HG03135 (cell line): ENCODE results near the gene ACADSB.

Experiments
- ATAC-seq: cut with Tn5 transposase; IDR thresholded peaks from one replicate; pipeline ENCODE4 v1.9.1; 2021; ENCODE audit warnings: mild to moderate bottlenecking, moderate library complexity; ENCODE audit not compliant: unreplicated experiment

Gene ACADSB

GRCh38 chr10:123096452-123096851 lies 87.6 kb downstream of the ACADSB start:
- no peak for ATAC-seq

DNA sequence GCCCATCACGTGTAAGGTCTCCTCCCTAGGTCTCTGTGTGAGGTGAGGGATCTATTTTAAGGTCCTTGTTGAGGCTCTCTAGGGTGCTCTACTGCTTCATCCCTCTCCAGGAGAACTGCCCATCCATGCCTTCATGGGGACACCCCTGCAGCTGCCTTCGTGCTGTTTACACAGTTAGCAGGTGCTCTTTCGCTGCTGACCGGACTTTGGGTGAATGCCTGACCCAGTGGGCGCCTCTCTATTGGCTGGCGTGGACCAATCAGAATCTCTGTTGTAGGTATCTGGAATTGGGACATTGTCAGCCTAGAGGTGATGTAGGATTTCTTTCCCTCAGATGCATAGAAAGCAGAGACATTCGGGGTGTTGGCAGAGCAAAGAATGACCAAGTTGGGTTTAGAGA lies 88.2 kb downstream of the ACADSB start:
- no peak for ATAC-seq

GRCh38 chr10:123100030-123100762 lies 91.4 kb downstream of the ACADSB start:
- no peak for ATAC-seq

GRCh38 chr10:123101872-123102271 lies 93.1 kb downstream of the ACADSB start:
- no peak for ATAC-seq

DNA sequence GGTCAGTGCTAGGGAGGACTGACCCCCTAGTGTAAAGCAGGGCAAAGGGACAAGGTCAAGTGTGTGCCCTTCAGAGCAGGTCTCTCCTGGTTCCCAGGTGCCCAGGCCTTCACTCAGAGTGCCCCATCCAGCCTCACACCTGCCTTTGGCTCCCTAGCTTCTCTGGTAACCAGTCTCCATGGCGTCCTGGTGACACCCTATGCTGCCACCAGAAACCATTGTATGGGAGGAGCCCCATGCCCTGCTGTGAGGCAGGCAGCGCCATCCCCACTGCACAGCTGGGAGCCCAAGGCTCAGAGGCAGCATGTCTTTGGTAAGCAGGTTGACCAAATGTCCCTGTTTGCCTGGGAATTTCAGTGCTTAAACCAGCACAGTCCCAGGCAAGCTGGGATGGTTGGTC lies 93.9 kb downstream of the ACADSB start:
- ATAC-seq, result no peak

- ATAC-seq, result no peak
Measured at GRCh38 chr10:123103944-123104343, 95.1 kb downstream of the ACADSB start.
